ENCODE data around the gene VSTM4.

The VSTM4 gene

DNA sequence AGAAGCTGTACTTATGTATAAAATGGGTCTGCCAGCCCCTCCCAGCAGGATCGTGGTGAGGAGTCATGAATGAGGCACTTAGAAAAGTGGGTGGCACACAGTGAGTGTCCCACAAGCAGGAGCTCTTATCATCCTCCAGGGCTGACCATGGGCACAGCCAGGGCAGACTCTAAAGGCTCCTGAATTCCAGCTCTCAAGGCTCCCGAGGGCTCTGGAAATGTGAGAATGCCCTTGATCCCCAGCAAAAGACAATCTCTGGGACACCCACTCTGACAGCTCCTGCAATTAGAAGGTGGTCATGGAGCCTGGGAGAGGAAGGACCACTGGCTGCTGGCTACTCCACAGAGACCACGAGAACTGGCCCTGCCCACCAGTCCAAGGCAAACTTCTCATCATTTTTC is 1.6 kb downstream of the VSTM4 start:
- DNase-seq (ENCODE audit: insufficient read length, low spot score), result no peak
- no peak for TF ChIP-seq POU2F2 (IDR thresholded peaks at IDR 0.05; ENCODE audit: low read depth, low read length)
- FAIRE-seq, result no peak

- no peak for FAIRE-seq
- TF ChIP-seq SPI1 (IDR thresholded peaks at IDR 0.05; ENCODE audit: low read depth, low read length) (no peak), POLR2AphosphoS5 (IDR thresholded peaks at IDR 0.05; ENCODE audit: low read depth, low read length) (no peak), POLR2A (IDR thresholded peaks at IDR 0.05; ENCODE audit: low read depth, low read length) (no peak), POU2F2 (IDR thresholded peaks at IDR 0.05; ENCODE audit: low read depth, low read length) (no peak), TAF1 (IDR thresholded peaks at IDR 0.05; ENCODE audit: low read depth, low read length) (no peak), PAX5 (IDR thresholded peaks at IDR 0.05; ENCODE audit: insufficient read depth, low read length, severe bottlenecking) (no peak)
- DNase-seq (ENCODE audit: insufficient read length, low spot score), result no peak
Observed at GRCh38 chr10:49112851-49113250, 2.5 kb downstream of the VSTM4 start.

GRCh38 chr10:49112098-49112497 is 3.2 kb downstream of the VSTM4 start:
- TF ChIP-seq POLR2AphosphoS5 (IDR thresholded peaks at IDR 0.05; ENCODE audit: low read depth, low read length) (no peak), SPI1 (IDR thresholded peaks at IDR 0.05; ENCODE audit: low read depth, low read length) (no peak), TAF1 (IDR thresholded peaks at IDR 0.05; ENCODE audit: low read depth, low read length) (no peak), POU2F2 (IDR thresholded peaks at IDR 0.05; ENCODE audit: low read depth, low read length) (no peak), PAX5 (IDR thresholded peaks at IDR 0.05; ENCODE audit: insufficient read depth, low read length, severe bottlenecking) (no peak), POLR2A (IDR thresholded peaks at IDR 0.05; ENCODE audit: low read depth, low read length) (no peak)
- DNase-seq (ENCODE audit: insufficient read length, low spot score) (no peak), FAIRE-seq (no peak)

GRCh38 chr10:49111320-49111698 is 4.0 kb downstream of the VSTM4 start:
- TF ChIP-seq POLR2AphosphoS5 (IDR thresholded peaks at IDR 0.05; ENCODE audit: low read depth, low read length) (no peak), POU2F2 (IDR thresholded peaks at IDR 0.05; ENCODE audit: low read depth, low read length) (no peak), PAX5 (IDR thresholded peaks at IDR 0.05; ENCODE audit: insufficient read depth, low read length, severe bottlenecking) (no peak), TAF1 (IDR thresholded peaks at IDR 0.05; ENCODE audit: low read depth, low read length) (no peak), POLR2A (IDR thresholded peaks at IDR 0.05; ENCODE audit: low read depth, low read length) (no peak), SPI1 (IDR thresholded peaks at IDR 0.05; ENCODE audit: low read depth, low read length) (no peak)
- no peak for DNase-seq (ENCODE audit: insufficient read length, low spot score)
- no peak for FAIRE-seq

- DNase-seq (ENCODE audit: insufficient read length, low spot score) (no peak), FAIRE-seq (no peak)
- TF ChIP-seq SPI1 (IDR thresholded peaks at IDR 0.05; ENCODE audit: low read depth, low read length), result no peak
- no peak for TF ChIP-seq POLR2AphosphoS5 (IDR thresholded peaks at IDR 0.05; ENCODE audit: low read depth, low read length)
- no peak for TF ChIP-seq PAX5 (IDR thresholded peaks at IDR 0.05; ENCODE audit: insufficient read depth, low read length, severe bottlenecking)
- no peak for TF ChIP-seq TAF1 (IDR thresholded peaks at IDR 0.05; ENCODE audit: low read depth, low read length)
- TF ChIP-seq POU2F2 (IDR thresholded peaks at IDR 0.05; ENCODE audit: low read depth, low read length), result no peak
- TF ChIP-seq POLR2A (IDR thresholded peaks at IDR 0.05; ENCODE audit: low read depth, low read length), result no peak
Observed at GRCh38 chr10:49110684-49111319, 4.5 kb downstream of the VSTM4 start.

DNA sequence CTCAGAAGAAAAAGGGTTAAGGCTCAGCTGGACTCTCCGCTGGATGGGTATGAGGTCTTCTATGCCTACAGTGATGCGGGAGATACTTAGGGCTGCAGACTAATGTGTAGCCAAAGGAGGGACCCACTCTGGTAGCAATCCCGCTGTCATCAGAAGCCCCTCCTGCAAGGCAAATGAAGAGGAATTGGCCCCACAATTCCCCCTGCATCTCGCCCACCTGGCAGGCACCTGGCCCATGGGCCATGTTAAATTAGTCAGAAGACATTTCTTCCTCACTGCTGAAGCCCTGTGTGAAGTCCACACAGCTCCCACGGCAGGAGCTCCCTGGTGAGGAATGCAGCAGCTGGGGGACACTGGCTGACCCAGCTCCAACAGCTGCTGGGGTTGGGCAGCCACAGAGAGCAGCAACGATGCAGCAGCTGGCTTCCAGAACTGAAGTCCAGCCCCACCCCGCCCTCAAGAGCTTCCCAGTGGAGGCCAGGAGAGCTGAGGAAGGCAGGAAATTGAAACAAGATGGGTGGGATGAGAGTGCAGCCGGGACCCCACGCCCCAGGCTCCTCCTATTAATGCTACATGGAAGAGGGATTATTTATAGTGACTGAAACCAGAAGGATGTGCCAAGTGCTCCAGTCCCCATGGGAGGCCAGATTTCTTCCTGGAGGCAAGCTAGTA is 5.5 kb downstream of the VSTM4 start:
- DNase-seq (ENCODE audit: insufficient read length, low spot score) (no peak), FAIRE-seq (no peak)
- TF ChIP-seq POU2F2 (IDR thresholded peaks at IDR 0.05; ENCODE audit: low read depth, low read length), result no peak
- no peak for TF ChIP-seq POLR2AphosphoS5 (IDR thresholded peaks at IDR 0.05; ENCODE audit: low read depth, low read length)
- no peak for TF ChIP-seq PAX5 (IDR thresholded peaks at IDR 0.05; ENCODE audit: insufficient read depth, low read length, severe bottlenecking)
- TF ChIP-seq SPI1 (IDR thresholded peaks at IDR 0.05; ENCODE audit: low read depth, low read length), result no peak
- TF ChIP-seq POLR2A (IDR thresholded peaks at IDR 0.05; ENCODE audit: low read depth, low read length), result no peak
- no peak for TF ChIP-seq TAF1 (IDR thresholded peaks at IDR 0.05; ENCODE audit: low read depth, low read length)

GRCh38 chr10:49108656-49109055 is 6.7 kb downstream of the VSTM4 start:
- TF ChIP-seq SPI1 (IDR thresholded peaks at IDR 0.05; ENCODE audit: low read depth, low read length), result no peak
- no peak for TF ChIP-seq POLR2A (IDR thresholded peaks at IDR 0.05; ENCODE audit: low read depth, low read length)
- no peak for TF ChIP-seq TAF1 (IDR thresholded peaks at IDR 0.05; ENCODE audit: low read depth, low read length)
- no peak for TF ChIP-seq PAX5 (IDR thresholded peaks at IDR 0.05; ENCODE audit: insufficient read depth, low read length, severe bottlenecking)
- no peak for TF ChIP-seq POLR2AphosphoS5 (IDR thresholded peaks at IDR 0.05; ENCODE audit: low read depth, low read length)
- TF ChIP-seq POU2F2 (IDR thresholded peaks at IDR 0.05; ENCODE audit: low read depth, low read length), result no peak
- DNase-seq (ENCODE audit: insufficient read length, low spot score), result no peak
- no peak for FAIRE-seq

- no peak for FAIRE-seq
- no peak for DNase-seq (ENCODE audit: insufficient read length, low spot score)
- TF ChIP-seq POU2F2 (IDR thresholded peaks at IDR 0.05; ENCODE audit: low read depth, low read length), result no peak
- TF ChIP-seq POLR2A (IDR thresholded peaks at IDR 0.05; ENCODE audit: low read depth, low read length), result no peak
- no peak for TF ChIP-seq TAF1 (IDR thresholded peaks at IDR 0.05; ENCODE audit: low read depth, low read length)
- TF ChIP-seq PAX5 (IDR thresholded peaks at IDR 0.05; ENCODE audit: insufficient read depth, low read length, severe bottlenecking), result no peak
- no peak for TF ChIP-seq POLR2AphosphoS5 (IDR thresholded peaks at IDR 0.05; ENCODE audit: low read depth, low read length)
- TF ChIP-seq SPI1 (IDR thresholded peaks at IDR 0.05; ENCODE audit: low read depth, low read length), result no peak
Observed at GRCh38 chr10:49107887-49108267, 7.4 kb downstream of the VSTM4 start.

GRCh38 chr10:49107111-49107886 is 8.0 kb downstream of the VSTM4 start:
- TF ChIP-seq POU2F2 (IDR thresholded peaks at IDR 0.05; ENCODE audit: low read depth, low read length) (no peak), POLR2A (IDR thresholded peaks at IDR 0.05; ENCODE audit: low read depth, low read length) (no peak), SPI1 (IDR thresholded peaks at IDR 0.05; ENCODE audit: low read depth, low read length) (no peak), TAF1 (IDR thresholded peaks at IDR 0.05; ENCODE audit: low read depth, low read length) (no peak), PAX5 (IDR thresholded peaks at IDR 0.05; ENCODE audit: insufficient read depth, low read length, severe bottlenecking) (no peak), POLR2AphosphoS5 (IDR thresholded peaks at IDR 0.05; ENCODE audit: low read depth, low read length) (no peak)
- no peak for FAIRE-seq
- DNase-seq (ENCODE audit: insufficient read length, low spot score), result no peak
